ENCODE data around the gene TNFAIP8. TPM values are rescaled to one million over a fixed set of nuclear protein-coding genes. Genes with fewer than 3 reads are reported as not detected.
A peak's percentile ranks its signal among the peaks of the same experiment; 100 is the strongest.

Gene TNFAIP8
- total and polyA plus RNA-seq, 4 experiments from 2014 or later: 167 to 423 (median 226) TPM

- H3K27ac ChIP-seq (ENCODE audit: low read depth, low read length): peak overlapping the region; percentile 59
- ChIA-PET POLR2A (ENCODE audit: partially characterized antibody) (interaction anchor here (23.0 kb wide), 1 partner anchor 17 kb away, joined by 564 read pairs; no protein-coding TSS in a partner anchor), CTCF (ENCODE audit: partially characterized antibody) (interaction anchor here (1.2 to 1.6 kb wide), 2 partner anchors 15 to 332 kb away, joined by 3 read pairs; partner anchors contain the start of gene DTWD2)
- H3K27ac Mint-ChIP-seq: peak overlapping the region; percentile 83 to 99 (median 91)
- no peak overlapping the region for H3K4me3 ChIP-seq (ENCODE audit: low read length in 2 of 2)
- H3K27me3 Mint-ChIP-seq: no peaks in the 10 kb centered on the region
- peaks cover 76 to 96% (median 86%) of the 10 kb centered on the region in 4 donors for H3K4me1 Mint-ChIP-seq
- H3K4me3 Mint-ChIP-seq: peak overlapping the region in 7 of 8 donors; percentile 40 to 90 (median 74)
- H3K36me3 ChIP-seq (ENCODE audit: insufficient read depth, low read length): no peaks in the 10 kb centered on the region
- DNase-seq: no peak
- peaks cover 96% of the 10 kb centered on the region for H3K4me1 ChIP-seq (ENCODE audit: insufficient read depth, low read length)
- H3K9me3 ChIP-seq (ENCODE audit: control insufficient read depth in 1 of 2, low read length in 2 of 2): no peaks in the 10 kb centered on the region
- H3K36me3 Mint-ChIP-seq: peaks cover 12 to 27% of the 10 kb centered on the region in 2 donors
- H3K27me3 ChIP-seq (ENCODE audit: insufficient read depth, low read length): no peaks in the 10 kb centered on the region
- H3K9me3 Mint-ChIP-seq: no peaks in the 10 kb centered on the region
- intact Hi-C loops (cut with micrococcal nuclease): loop anchor here (2.0 kb wide), 1 partner anchor 35 kb away; no protein-coding TSS in a partner anchor
These were observed 35.9 kb upstream of the TNFAIP8 start for GRCh38 chr5:119319890-119320289.

DNA sequence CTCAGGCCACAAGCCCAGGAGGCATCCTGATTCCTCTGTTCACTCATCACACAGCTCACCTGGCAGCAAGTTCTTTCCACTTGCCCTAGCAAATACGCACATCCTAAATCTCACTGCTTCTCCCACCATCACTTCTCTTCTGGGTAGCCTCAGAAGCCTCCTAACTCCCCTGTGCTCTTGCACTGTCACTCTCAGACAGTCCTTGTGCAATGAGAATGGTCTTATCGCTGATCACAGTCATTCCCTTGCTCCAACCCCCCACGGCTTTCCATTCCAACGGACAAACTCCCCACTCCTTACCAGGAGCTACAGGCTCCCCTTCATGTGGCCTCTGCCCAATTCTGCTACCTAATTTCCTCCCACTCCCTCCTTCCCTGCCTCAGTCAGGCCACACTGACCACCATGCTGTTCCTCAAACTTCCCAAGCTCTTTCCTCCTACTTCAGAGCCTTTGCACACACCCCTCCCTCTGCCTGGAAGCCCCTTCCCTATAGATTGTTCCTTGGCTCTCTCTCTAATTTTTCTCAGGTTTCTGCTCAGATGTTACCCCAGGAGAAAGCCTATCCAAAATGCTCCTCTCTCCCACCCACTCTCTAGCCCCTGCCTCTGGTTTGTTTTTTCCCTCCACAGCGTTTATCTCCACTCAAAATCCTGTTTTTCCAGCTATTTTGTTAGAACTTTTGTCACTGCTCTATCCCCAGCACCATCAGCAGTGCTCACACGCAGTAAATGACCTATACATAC, 34.1 kb upstream of the TNFAIP8 start:
- H3K4me1 ChIP-seq (ENCODE audit: insufficient read depth, low read length): peaks cover 92% of the 10 kb centered on the region
- peak overlapping the region in 1 of 2 donors; percentile 0 for H3K4me3 ChIP-seq (ENCODE audit: low read length in 2 of 2)
- Mint-ChIP-seq H3K9me3 (peaks cover 0 to 1% (median 0%) of the 10 kb centered on the region in 8 donors), H3K4me1 (peaks cover 76 to 93% (median 84%) of the 10 kb centered on the region in 4 donors), H3K36me3 (peaks cover 12 to 24% of the 10 kb centered on the region in 2 donors), H3K27me3 (no peaks in the 10 kb centered on the region), H3K27ac (peak overlapping the region; percentile 83 to 99 (median 91)), H3K4me3 (peak overlapping the region; percentile 0 to 90 (median 76))
- H3K27ac ChIP-seq (ENCODE audit: low read depth, low read length): peak overlapping the region; percentile 59
- no peaks in the 10 kb centered on the region for H3K36me3 ChIP-seq (ENCODE audit: insufficient read depth, low read length)
- intact Hi-C loops (cut with micrococcal nuclease): loop anchor here (1.0 kb wide), 1 partner anchor 37 kb away; no protein-coding TSS in a partner anchor
- no peaks in the 10 kb centered on the region for H3K9me3 ChIP-seq (ENCODE audit: control insufficient read depth in 1 of 2, low read length in 2 of 2)
- CTCF ChIA-PET (ENCODE audit: partially characterized antibody): interaction anchor here (0.6 to 3.8 kb wide), 5 partner anchors 13 to 91 kb away, joined by 4 to 17 read pairs (median 5); no protein-coding TSS in a partner anchor
- H3K27me3 ChIP-seq (ENCODE audit: insufficient read depth, low read length): no peaks in the 10 kb centered on the region
- POLR2A ChIA-PET (ENCODE audit: partially characterized antibody): interaction anchor here (0.6 to 3.7 kb wide), 12 partner anchors 8 to 219 kb away, joined by 3 to 56 read pairs (median 4); no protein-coding TSS in a partner anchor
- no peak for DNase-seq

DNA sequence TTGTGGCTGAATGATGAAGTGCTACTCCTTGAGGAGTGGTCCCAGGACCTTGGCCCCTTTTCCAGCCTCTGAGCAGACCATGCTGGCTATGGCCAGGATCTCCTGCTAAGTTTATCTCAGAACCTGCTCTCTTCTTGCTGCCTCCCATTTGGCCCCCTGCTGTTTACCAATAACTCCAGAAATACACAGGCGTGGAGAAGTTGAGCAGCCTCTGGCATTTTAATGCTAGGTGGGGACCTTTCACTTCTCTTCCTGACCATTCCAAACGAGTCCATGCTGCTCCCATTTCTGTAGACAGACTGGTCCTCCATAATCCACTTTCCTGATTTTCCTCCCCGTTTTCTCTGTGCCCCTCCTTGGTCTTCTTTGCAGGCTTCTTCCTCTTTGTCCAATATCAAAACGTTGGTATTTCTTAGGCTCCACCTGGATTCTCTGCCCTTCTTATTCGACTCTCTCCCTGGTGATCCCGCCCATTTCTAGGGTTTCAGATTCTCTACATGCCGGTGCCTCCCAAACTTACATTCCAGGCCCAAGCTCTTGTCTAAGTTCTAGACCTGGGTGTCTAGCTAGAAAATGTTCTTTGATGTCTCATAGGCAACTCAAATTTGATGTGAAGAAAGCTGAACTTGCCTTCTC, 33.4 kb upstream of the TNFAIP8 start:
- H3K27ac ChIP-seq (ENCODE audit: low read depth, low read length): peak overlapping the region; percentile 59
- intact Hi-C loops (cut with micrococcal nuclease): no loop called here
- Mint-ChIP-seq H3K36me3 (peaks cover 12 to 25% of the 10 kb centered on the region in 2 donors), H3K27ac (peak overlapping the region; percentile 83 to 99 (median 91)), H3K27me3 (no peaks in the 10 kb centered on the region), H3K4me1 (peaks cover 79 to 96% (median 86%) of the 10 kb centered on the region in 4 donors), H3K4me3 (peak overlapping the region; percentile 46 to 90 (median 76)), H3K9me3 (peaks cover 0 to 1% (median 0%) of the 10 kb centered on the region in 8 donors)
- no peaks in the 10 kb centered on the region for H3K27me3 ChIP-seq (ENCODE audit: insufficient read depth, low read length)
- no peaks in the 10 kb centered on the region for H3K36me3 ChIP-seq (ENCODE audit: insufficient read depth, low read length)
- POLR2A ChIA-PET (ENCODE audit: partially characterized antibody): interaction anchor here (0.6 to 3.7 kb wide), 16 partner anchors 8 to 251 kb away, joined by 3 to 56 read pairs (median 4); partner anchors contain the start of gene DMXL1
- no peak for DNase-seq
- CTCF ChIA-PET (ENCODE audit: partially characterized antibody): interaction anchor here (0.6 to 3.8 kb wide), 9 partner anchors 10 to 90 kb away, joined by 3 to 17 read pairs (median 6); no protein-coding TSS in a partner anchor
- H3K4me1 ChIP-seq (ENCODE audit: insufficient read depth, low read length): peaks cover 95% of the 10 kb centered on the region
- H3K4me3 ChIP-seq (ENCODE audit: low read length in 2 of 2): no peak overlapping the region
- H3K9me3 ChIP-seq (ENCODE audit: control insufficient read depth in 1 of 2, low read length in 2 of 2): no peaks in the 10 kb centered on the region

DNA sequence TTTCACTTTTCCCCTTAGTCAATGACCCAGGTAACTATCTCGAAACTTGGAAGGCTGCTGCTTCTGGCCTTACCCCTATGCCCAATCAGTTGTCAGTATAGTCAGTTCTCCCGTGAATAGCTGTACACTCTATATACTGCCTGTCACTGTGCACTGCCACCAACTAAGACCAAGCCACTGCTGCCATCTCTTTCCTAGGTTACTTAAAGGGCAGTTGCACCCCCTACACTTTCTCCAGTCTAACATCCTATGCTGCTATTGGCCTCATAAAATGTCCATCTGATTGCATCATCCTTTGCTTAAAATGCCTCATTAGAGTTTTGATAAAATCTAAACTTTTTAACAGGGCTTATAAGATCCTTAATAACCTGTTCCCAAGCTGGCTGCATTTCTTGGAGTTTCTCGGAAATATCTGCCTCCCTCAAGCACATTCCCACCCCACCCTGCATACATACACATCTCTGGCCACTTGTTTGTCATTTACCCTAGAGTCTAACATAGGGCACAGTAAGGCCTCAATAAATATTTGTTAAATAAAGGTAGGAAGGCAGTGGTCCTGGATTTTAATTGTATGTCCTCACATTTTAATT, 32.8 kb upstream of the TNFAIP8 start:
- Histone ChIP-seq H3K27me3 (ENCODE audit: insufficient read depth, low read length) (no peaks in the 10 kb centered on the region), H3K27ac (ENCODE audit: low read depth, low read length) (peak overlapping the region; percentile 59), H3K9me3 (ENCODE audit: control insufficient read depth in 1 of 2, low read length in 2 of 2) (no peaks in the 10 kb centered on the region), H3K36me3 (ENCODE audit: insufficient read depth, low read length) (no peaks in the 10 kb centered on the region), H3K4me1 (ENCODE audit: insufficient read depth, low read length) (peaks cover 96% of the 10 kb centered on the region), H3K4me3 (ENCODE audit: low read length in 2 of 2) (no peak overlapping the region)
- POLR2A ChIA-PET (ENCODE audit: partially characterized antibody): interaction anchor here (1.0 to 3.7 kb wide), 17 partner anchors 8 to 252 kb away, joined by 3 to 56 read pairs (median 5); partner anchors contain the start of genes DMXL1 and TNFAIP8
- Mint-ChIP-seq H3K4me1 (peaks cover 77 to 96% (median 86%) of the 10 kb centered on the region in 4 donors), H3K36me3 (peaks cover 12 to 24% of the 10 kb centered on the region in 2 donors), H3K9me3 (peaks cover 0 to 1% (median 0%) of the 10 kb centered on the region in 8 donors), H3K27me3 (no peaks in the 10 kb centered on the region), H3K4me3 (peak overlapping the region in 7 of 8 donors; percentile 62 to 90 (median 78)), H3K27ac (peak overlapping the region; percentile 83 to 99 (median 91))
- DNase-seq: no peak
- CTCF ChIA-PET (ENCODE audit: partially characterized antibody): interaction anchor here (1.0 to 3.8 kb wide), 10 partner anchors 8 to 89 kb away, joined by 3 to 17 read pairs (median 6); no protein-coding TSS in a partner anchor
- intact Hi-C loops (cut with micrococcal nuclease): no loop called here

DNA sequence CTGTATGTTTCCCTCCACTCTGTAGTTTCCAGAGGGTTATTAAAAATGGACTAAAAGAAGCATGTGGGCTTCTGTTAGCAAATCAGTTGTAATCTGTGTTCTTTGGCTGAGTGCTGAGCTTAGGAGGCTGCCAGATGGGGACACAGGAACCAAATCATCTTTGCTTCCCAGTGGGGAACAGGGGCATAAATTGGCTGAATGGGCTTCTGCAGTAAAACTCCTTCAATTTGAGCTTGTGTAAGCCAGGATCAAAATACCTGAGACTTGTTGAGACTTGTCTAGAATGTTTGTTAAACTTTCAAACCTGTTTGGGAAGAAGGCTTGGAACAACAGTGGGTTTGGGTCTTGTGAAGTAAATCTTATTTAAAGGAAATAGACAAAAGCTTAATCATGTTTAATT, 32.2 kb upstream of the TNFAIP8 start:
- POLR2A ChIA-PET (ENCODE audit: partially characterized antibody): interaction anchor here (0.7 to 3.7 kb wide), 15 partner anchors 8 to 253 kb away, joined by 3 to 56 read pairs (median 6); partner anchors contain the start of genes DMXL1 and TNFAIP8
- CTCF ChIA-PET (ENCODE audit: partially characterized antibody): interaction anchor here (1.0 to 3.8 kb wide), 9 partner anchors 8 to 88 kb away, joined by 3 to 17 read pairs (median 6); no protein-coding TSS in a partner anchor
- H3K9me3 ChIP-seq (ENCODE audit: control insufficient read depth in 1 of 2, low read length in 2 of 2): no peaks in the 10 kb centered on the region
- Mint-ChIP-seq H3K27ac (peak overlapping the region; percentile 83 to 94 (median 91)), H3K4me1 (peaks cover 77 to 96% (median 86%) of the 10 kb centered on the region in 4 donors), H3K36me3 (peaks cover 12 to 22% of the 10 kb centered on the region in 2 donors), H3K4me3 (peak overlapping the region in 4 of 8 donors; percentile 42 to 90 (median 65)), H3K9me3 (peaks cover 0 to 1% (median 0%) of the 10 kb centered on the region in 8 donors), H3K27me3 (no peaks in the 10 kb centered on the region)
- H3K4me1 ChIP-seq (ENCODE audit: insufficient read depth, low read length): peaks cover 96% of the 10 kb centered on the region
- intact Hi-C loops (cut with micrococcal nuclease): no loop called here
- H3K27ac ChIP-seq (ENCODE audit: low read depth, low read length): peak overlapping the region; percentile 59
- H3K4me3 ChIP-seq (ENCODE audit: low read length in 2 of 2): no peak overlapping the region
- no peaks in the 10 kb centered on the region for H3K27me3 ChIP-seq (ENCODE audit: insufficient read depth, low read length)
- no peak for DNase-seq
- no peaks in the 10 kb centered on the region for H3K36me3 ChIP-seq (ENCODE audit: insufficient read depth, low read length)

DNA sequence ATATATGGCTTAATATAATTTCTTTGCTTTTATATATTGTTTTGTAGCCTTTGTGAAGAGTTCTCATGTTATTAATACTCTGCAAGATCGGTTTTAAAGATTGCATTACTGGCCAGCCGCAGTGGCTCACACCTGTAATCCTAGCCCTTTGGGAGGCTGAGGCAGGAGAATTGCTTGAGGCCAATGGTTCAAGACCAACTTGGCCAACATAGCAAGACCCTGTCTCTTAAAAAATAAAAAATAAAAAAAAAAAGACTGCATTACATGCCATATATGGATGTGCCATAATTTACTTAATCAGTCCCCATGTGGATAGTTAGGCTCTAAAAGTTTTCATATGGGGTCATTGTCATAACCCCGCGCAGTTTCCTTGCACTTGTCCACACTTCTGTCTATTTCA, 31.0 kb upstream of the TNFAIP8 start:
- Mint-ChIP-seq H3K27ac (peak overlapping the region in 4 of 7 donors; percentile 76 to 91 (median 84)), H3K4me3 (peak overlapping the region in 2 of 8 donors; percentile 20 to 90), H3K4me1 (peaks cover 75 to 96% (median 85%) of the 10 kb centered on the region in 4 donors), H3K36me3 (peaks cover 7 to 22% of the 10 kb centered on the region in 2 donors), H3K9me3 (peaks cover 0 to 1% (median 0%) of the 10 kb centered on the region in 8 donors), H3K27me3 (no peaks in the 10 kb centered on the region)
- H3K27me3 ChIP-seq (ENCODE audit: insufficient read depth, low read length): no peaks in the 10 kb centered on the region
- no peak for DNase-seq
- intact Hi-C loops (cut with micrococcal nuclease): no loop called here
- no peaks in the 10 kb centered on the region for H3K9me3 ChIP-seq (ENCODE audit: control insufficient read depth in 1 of 2, low read length in 2 of 2)
- peak overlapping the region; percentile 59 for H3K27ac ChIP-seq (ENCODE audit: low read depth, low read length)
- no peak overlapping the region for H3K4me3 ChIP-seq (ENCODE audit: low read length in 2 of 2)
- H3K4me1 ChIP-seq (ENCODE audit: insufficient read depth, low read length): peaks cover 96% of the 10 kb centered on the region
- H3K36me3 ChIP-seq (ENCODE audit: insufficient read depth, low read length): no peaks in the 10 kb centered on the region
- POLR2A ChIA-PET (ENCODE audit: partially characterized antibody): interaction anchor here (1.4 to 23.8 kb wide), 4 partner anchors 17 to 51 kb away, joined by 5 to 727 read pairs (median 280); partner anchors contain the start of gene TNFAIP8
- CTCF ChIA-PET (ENCODE audit: partially characterized antibody): interaction anchor here (1.0 to 2.0 kb wide), 3 partner anchors 9 to 48 kb away, joined by 3 to 7 read pairs (median 3); no protein-coding TSS in a partner anchor
